Colonic mucosa (tissue), 4 donors: Measurements from ENCODE around the gene ZNF793. TPM values are rescaled to one million over a fixed set of nuclear protein-coding genes. Genes with fewer than 3 reads are reported as not detected.

Experiments used
- DNase-seq: peaks from one replicate; pipeline ENCODE4 v3.0.0-alpha.2; 2020
- H3K27ac ChIP-seq: fragments of 200-600 bp; one replicate; pipeline ENCODE4 v1.8.0; 2021
- H3K27me3 ChIP-seq: fragments of 200-600 bp; one replicate; pipeline ENCODE4 v1.8.0; 2021
- H3K36me3 ChIP-seq: fragments of 200-600 bp; one replicate; pipeline ENCODE4 v1.8.0; 2021
- H3K4me1 ChIP-seq: fragments of 200-600 bp; one replicate; pipeline ENCODE4 v1.8.0; 2021; ENCODE audit warnings: mild to moderate bottlenecking
- H3K4me3 ChIP-seq: fragments of 200-600 bp; one replicate; pipeline ENCODE4 v1.8.0; 2021
- H3K9ac ChIP-seq, 2 donors: one replicate each; pipeline ENCODE4 v1.7.0; 2013; ENCODE audit warnings: control low read depth in 2 of 2, low read depth in 2 of 2, low read length in 2 of 2
- H3K9me3 ChIP-seq: fragments of 200-600 bp; one replicate; pipeline ENCODE4 v1.8.0; 2021
- intact Hi-C: fragments of 100-400 bp; cut with DNase I; formaldehyde crosslinking; loops from one replicate; pipeline ENCODE4 v1.14.1; 2022
- total RNA-seq, 2 donors: library from RNA; stranded (reverse); fragmentation: NEBNext Ultra II Directional in 1 of 2; extraction: Animal tissue kit (Norgen Biotek cat#: 25700) in 1 of 2; gene quantifications; one replicate each; pipeline ENCODE4 v1.2.1, GENCODE V29; 2021
- TF ChIP-seq, protein P1 (sequence below): fragments of 200-600 bp; IDR thresholded peaks from one replicate; pipeline ENCODE4 v1.8.0; 2022; ENCODE audit warnings: antibody characterized with exemption, mild to moderate bottlenecking
- donor health status: healthy.
- donor health status: DM: no; HTN: no; CAD: no.
- donor health status: DM: no; HTN: no; CAD: no.

ZNF793 gene
- total RNA-seq, 2 donors from 2014 or later: 1.6 to 2.9 TPM

DNA sequence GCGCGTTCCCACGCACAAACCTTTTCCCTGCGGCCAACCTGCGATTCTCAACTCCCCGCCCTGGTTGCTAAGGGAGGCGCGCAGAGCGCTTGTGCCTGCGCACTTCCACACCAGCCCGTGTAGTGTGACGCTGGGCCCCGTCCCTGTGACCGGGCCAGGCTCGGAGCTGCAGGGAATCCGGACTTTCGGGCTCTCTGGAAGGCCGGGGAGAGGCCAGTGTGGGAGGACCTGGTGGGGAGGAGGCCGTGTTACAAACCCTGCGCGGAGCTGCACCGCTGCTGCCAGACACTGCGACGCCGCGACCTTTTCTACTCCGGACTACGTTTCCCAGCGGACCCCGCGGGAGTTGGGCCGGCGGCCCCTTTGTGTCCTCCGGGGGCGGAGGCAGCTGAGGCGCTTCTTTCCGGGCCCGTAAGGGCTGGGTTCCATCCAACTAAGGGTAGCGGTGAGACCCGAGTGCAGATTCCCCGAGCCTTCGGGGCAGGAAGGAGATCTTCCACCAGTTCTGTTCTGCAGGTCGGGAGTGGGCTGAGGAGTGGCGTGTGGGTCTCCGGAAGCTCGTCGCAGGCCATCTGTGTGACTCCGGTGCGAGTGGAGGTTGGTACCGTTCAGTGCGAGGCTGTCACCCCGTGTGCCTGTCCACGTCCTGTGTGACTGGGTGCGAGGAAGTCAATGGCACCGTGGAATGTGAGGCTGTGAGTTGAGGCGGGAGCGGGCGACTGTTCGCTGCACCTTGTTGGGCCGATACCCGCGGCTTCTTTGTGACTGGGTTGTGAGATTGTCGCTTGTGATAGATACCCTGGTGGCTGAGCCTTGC is 37.6 kb upstream of the ZNF793 start, which contains the start of gene ZNF570:
ZNF570 (plus strand) TSS at position 396 of the 817 bp plus-strand sequence. CDS start 999 bp downstream, outside the sequence.
- intact Hi-C loops: no loop called here
- Histone ChIP-seq H3K9ac (peak within 1 kb of the TSS; percentile 74 to 83), H3K9me3 (no peaks in the 10 kb centered on the region), H3K36me3 (no peaks in the 10 kb centered on the region), H3K27me3 (no peaks in the 10 kb centered on the region), H3K4me1 (peaks cover 7% of the 10 kb centered on the region), H3K4me3 (peak within 1 kb of the TSS; percentile 66), H3K27ac (peak within 1 kb of the TSS; percentile 58)
- DNase-seq: peak; percentile 90
- TF ChIP-seq, protein P1, sequence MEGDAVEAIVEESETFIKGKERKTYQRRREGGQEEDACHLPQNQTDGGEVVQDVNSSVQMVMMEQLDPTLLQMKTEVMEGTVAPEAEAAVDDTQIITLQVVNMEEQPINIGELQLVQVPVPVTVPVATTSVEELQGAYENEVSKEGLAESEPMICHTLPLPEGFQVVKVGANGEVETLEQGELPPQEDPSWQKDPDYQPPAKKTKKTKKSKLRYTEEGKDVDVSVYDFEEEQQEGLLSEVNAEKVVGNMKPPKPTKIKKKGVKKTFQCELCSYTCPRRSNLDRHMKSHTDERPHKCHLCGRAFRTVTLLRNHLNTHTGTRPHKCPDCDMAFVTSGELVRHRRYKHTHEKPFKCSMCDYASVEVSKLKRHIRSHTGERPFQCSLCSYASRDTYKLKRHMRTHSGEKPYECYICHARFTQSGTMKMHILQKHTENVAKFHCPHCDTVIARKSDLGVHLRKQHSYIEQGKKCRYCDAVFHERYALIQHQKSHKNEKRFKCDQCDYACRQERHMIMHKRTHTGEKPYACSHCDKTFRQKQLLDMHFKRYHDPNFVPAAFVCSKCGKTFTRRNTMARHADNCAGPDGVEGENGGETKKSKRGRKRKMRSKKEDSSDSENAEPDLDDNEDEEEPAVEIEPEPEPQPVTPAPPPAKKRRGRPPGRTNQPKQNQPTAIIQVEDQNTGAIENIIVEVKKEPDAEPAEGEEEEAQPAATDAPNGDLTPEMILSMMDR: no peak

DNA sequence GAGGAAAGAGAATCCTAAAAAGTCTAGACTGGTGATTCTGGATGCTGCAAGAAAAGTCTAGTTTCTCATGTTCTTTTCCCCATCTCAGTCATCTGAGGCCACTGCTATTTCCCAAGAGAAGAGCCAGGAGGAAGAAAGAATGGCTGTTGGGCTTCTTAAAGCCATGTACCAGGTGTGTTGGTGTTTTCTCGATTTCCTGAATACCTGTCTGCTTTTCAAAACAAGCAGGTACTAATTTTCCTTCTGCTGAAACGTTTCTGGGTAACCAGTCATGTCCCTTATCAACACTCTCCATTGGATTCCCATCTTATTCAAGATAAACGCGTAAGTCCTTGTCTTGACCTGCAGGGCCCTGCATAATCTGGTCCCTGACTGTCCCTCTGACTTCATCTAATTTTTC is 36.5 kb upstream of the ZNF793 start:
- Histone ChIP-seq H3K4me1 (peaks cover 7% of the 10 kb centered on the region), H3K36me3 (no peaks in the 10 kb centered on the region), H3K27ac (no peak overlapping the region), H3K9ac (no peak overlapping the region), H3K4me3 (peak overlapping the region; percentile 66), H3K27me3 (no peaks in the 10 kb centered on the region), H3K9me3 (no peaks in the 10 kb centered on the region)
- no peak for DNase-seq
- TF ChIP-seq, protein P1: no peak
- intact Hi-C loops: no loop called here

GRCh38 chr19:37472165-37472564 is 34.6 kb upstream of the ZNF793 start:
- TF ChIP-seq, protein P1: no peak
- Histone ChIP-seq H3K4me3 (no peak overlapping the region), H3K36me3 (no peaks in the 10 kb centered on the region), H3K27me3 (no peaks in the 10 kb centered on the region), H3K9me3 (no peaks in the 10 kb centered on the region), H3K4me1 (peaks cover 4% of the 10 kb centered on the region), H3K27ac (no peak overlapping the region), H3K9ac (no peak overlapping the region)
- DNase-seq: no peak
- intact Hi-C loops: no loop called here

DNA sequence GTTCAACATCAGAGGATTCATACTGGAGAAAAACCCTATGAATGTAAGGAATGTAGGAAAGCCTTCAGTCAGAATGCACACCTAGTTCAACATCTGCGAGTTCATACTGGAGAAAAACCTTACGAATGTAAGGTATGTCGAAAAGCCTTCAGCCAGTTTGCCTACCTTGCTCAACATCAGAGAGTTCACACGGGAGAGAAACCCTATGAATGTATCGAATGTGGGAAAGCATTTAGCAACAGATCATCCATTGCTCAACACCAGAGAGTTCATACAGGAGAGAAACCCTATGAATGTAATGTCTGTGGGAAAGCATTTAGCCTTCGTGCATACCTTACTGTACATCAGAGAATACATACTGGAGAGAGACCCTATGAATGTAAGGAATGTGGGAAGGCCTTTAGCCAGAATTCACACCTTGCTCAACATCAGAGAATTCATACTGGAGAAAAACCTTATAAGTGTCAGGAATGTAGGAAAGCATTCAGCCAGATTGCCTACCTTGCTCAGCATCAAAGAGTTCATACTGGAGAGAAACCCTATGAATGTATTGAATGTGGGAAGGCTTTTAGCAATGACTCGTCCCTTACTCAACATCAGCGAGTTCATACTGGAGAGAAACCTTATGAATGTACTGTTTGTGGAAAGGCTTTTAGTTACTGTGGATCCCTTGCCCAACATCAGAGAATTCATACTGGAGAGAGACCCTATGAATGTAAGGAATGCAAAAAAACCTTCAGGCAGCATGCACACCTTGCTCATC is 22.2 kb upstream of the ZNF793 start:
- Histone ChIP-seq H3K4me3 (no peak overlapping the region), H3K27me3 (no peaks in the 10 kb centered on the region), H3K4me1 (no peaks in the 10 kb centered on the region), H3K36me3 (peaks cover 10% of the 10 kb centered on the region), H3K27ac (no peak overlapping the region), H3K9me3 (peaks cover 22% of the 10 kb centered on the region), H3K9ac (no peak overlapping the region)
- intact Hi-C loops: no loop called here
- TF ChIP-seq, protein P1: no peak
- DNase-seq: no peak

DNA sequence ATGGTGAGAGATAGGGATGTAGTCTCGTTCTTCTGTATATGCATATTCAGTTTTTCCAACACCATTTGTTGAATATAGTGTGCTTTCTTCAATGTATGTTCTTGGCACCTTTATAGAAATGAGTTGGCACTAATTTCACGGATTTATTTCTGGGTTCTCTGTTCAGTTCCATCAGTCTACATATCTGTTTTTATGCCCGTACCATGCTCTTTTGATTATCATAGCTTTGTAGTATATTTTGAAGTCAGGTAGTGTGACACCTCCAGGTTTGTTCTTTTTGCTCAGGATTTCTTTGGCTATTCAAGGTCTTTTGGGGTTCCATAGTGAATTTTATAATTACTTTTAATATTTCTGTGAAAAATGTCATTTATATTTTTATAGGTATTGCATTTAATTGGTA is 14.5 kb upstream of the ZNF793 start:
- H3K27me3 ChIP-seq: no peaks in the 10 kb centered on the region
- H3K27ac ChIP-seq: no peak overlapping the region
- no peak overlapping the region for H3K4me3 ChIP-seq
- intact Hi-C loops: no loop called here
- no peaks in the 10 kb centered on the region for H3K4me1 ChIP-seq
- no peak overlapping the region for H3K9ac ChIP-seq
- no peaks in the 10 kb centered on the region for H3K36me3 ChIP-seq
- H3K9me3 ChIP-seq: no peaks in the 10 kb centered on the region
- no peak for DNase-seq
- TF ChIP-seq, protein P1: no peak
